ENCODE data around the gene ZNF879.

ZNF879 gene

DNA sequence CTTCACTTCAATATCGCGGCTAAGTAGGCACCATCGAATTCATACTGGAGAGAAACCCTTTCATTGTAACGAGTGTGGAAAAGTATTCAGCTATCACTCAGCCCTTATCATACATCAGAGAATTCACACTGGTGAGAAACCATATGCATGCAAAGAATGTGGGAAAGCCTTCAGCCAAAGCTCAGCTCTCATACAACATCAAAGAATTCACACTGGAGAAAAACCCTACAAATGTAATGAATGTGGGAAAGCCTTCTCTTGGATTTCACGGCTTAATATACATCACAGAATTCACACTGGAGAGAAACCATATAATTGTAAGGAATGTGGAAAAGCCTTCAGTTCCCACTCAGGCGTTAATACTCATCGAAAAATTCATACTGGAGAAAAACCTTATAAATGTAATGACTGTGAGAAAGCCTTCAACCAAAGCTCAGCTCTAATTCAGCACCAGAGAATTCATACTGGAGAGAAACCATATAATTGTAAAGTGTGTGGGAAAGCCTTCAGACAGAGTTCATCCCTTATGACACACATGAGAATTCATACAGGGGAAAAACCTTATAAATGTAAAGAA is 9.5 kb downstream of the ZNF879 start:
- no peak for DNase-seq

- no peak for DNase-seq
Measured at GRCh38 chr5:179044765-179045164, 21.2 kb downstream of the ZNF879 start.

- no peak for DNase-seq
Measured at GRCh38 chr5:179051784-179052183, 28.2 kb downstream of the ZNF879 start.

DNA sequence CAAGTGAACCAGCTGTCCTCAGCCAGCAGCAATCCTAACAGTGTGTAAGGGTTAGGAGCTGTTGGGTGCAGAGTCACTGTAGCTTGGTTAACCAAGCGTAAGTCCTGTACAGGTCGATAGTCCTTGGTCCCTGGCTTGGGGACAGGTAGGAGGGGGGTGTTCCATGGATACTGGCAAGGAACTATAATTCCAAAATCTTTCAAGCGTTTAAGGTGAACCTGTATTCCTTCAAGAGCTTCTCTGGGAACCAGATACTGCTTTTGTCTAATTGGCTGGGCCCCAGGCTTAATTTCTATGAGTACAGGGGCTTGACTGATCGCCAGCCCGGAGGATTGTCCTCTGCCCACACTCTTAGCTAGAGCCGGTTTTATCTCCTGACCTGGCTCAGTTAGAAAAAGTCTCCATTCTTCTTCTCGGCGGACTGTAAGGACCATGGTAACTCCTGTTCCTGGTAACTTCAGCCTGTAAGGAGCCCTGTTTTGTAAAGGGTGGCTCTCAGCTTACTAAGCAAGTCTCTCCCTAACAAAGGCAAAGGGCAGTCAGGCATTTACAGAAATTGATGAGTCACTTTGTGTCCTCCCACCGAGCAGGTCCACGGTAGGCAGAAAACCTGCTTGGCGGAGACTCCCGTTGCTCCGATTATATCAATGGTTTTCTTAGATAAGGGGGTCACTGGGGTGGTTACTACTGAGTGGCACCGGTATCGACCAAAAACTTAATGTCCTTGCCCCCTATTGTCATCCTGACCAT is 30.6 kb downstream of the ZNF879 start:
- DNase-seq: no peak

GRCh38 chr5:179054876-179055275 is 31.3 kb downstream of the ZNF879 start:
- no peak for DNase-seq

DNA sequence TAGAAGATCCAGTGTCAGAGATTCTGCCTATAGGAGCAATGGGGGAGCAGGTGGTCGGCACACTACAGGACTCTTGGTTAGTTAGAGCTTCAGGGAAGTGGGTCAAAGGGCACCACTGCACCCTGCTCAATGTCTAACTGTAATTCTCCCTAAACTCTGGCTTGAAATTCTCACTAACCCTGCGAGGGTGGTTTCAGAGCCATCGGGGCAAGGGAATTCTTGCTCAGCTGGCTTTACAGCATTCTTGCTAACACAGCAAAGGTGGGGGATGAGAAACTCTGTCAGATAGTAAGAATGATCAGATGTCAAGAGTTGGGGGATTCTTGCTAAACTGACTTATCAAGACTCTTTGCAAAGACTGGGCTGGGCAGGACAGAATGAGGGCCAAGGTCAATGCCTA is 31.8 kb downstream of the ZNF879 start:
- no peak for DNase-seq

- DNase-seq: no peak
Measured at GRCh38 chr5:179055841-179056240, 32.2 kb downstream of the ZNF879 start.

- peak; percentile 87 for DNase-seq
Measured at GRCh38 chr5:179060116-179061008, 36.8 kb downstream of the ZNF879 start, which contains the start of gene ZNF354C. Gene ZNF354C (plus strand): TSS chr5:179060373. CDS start chr5:179062069, 1,696 bp downstream.

- DNase-seq: peak; percentile 17
Measured at GRCh38 chr5:179061025-179061424, 37.4 kb downstream of the ZNF879 start.

- no peak for DNase-seq
Measured at GRCh38 chr5:179065703-179066102, 42.1 kb downstream of the ZNF879 start.

GRCh38 chr5:179079165-179079987 is 55.8 kb downstream of the ZNF879 start:
- no peak for DNase-seq

DNA sequence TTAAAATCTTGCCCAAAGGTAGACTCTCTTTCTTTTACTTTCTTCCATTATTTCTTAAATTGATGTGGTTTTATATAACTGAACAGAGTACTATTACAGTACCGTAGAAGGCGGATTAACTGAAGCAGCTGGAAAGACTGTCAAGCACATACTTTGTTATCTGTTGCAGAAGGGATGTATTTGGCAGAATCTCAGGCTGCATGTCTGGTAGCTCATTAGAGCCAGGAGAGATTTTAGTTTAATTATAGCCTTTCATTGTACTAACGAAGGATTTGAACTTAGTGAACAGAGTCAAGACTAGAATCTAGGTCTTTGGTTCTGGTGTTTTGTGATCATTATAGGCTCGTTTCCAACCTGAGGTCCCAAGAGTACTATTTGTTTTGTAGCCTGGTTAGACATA is 57.1 kb downstream of the ZNF879 start:
- no peak for DNase-seq
